NCI-H82 treated with DMSO at 0.1 percent for 48 hours (cell line): ENCODE results near the gene TRIOBP.
A peak's percentile ranks its signal among the peaks of the same experiment; 100 is the strongest.

Experiments used
- DNase-seq: peaks from one replicate; lab custom pipeline; 2025; ENCODE audit not compliant: unreplicated experiment; lab: John Stamatoyannopoulos, UW

TRIOBP gene

GRCh38 chr22:37669586-37669985 is 27.3 kb upstream of the TRIOBP start:
- DNase-seq: no peak

DNA sequence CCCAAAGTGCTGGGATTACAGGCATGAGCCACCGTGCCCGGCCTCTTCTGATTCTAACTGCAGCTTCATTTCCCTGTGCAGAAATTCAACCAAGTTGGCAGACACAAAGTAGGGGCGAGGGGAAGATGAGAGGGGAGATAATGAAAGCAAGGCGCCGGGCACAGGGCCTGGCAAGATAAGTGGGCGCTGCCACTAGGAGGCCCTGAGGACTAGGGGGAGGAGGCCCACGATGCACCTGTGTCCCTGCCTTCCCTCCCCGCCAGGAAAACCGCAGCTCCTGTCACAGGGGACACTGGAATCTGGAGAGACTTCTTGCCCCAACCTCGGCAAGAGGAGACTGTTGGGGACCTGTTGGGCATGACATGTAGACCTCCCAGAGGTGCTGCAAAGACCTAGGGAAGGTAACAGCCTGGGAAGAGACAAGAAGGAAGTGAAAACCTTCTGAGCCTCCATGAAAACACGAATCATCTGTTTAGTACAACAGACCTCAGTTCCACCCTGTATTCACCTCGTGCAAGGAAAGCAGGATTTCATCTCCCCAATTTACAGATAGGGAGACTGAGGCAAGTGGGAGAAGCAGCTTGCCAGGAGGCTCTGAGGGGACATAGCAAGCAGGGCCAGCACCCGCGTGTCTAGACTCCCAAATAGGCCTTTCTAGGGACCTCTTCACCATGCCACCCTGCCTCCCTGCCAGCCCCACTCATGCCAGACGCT is 24.5 kb upstream of the TRIOBP start:
- no peak for DNase-seq

GRCh38 chr22:37672920-37673455 is 23.9 kb upstream of the TRIOBP start:
- no peak for DNase-seq

- no peak for DNase-seq
These were observed 22.6 kb upstream of the TRIOBP start for GRCh38 chr22:37674248-37674647.

DNA sequence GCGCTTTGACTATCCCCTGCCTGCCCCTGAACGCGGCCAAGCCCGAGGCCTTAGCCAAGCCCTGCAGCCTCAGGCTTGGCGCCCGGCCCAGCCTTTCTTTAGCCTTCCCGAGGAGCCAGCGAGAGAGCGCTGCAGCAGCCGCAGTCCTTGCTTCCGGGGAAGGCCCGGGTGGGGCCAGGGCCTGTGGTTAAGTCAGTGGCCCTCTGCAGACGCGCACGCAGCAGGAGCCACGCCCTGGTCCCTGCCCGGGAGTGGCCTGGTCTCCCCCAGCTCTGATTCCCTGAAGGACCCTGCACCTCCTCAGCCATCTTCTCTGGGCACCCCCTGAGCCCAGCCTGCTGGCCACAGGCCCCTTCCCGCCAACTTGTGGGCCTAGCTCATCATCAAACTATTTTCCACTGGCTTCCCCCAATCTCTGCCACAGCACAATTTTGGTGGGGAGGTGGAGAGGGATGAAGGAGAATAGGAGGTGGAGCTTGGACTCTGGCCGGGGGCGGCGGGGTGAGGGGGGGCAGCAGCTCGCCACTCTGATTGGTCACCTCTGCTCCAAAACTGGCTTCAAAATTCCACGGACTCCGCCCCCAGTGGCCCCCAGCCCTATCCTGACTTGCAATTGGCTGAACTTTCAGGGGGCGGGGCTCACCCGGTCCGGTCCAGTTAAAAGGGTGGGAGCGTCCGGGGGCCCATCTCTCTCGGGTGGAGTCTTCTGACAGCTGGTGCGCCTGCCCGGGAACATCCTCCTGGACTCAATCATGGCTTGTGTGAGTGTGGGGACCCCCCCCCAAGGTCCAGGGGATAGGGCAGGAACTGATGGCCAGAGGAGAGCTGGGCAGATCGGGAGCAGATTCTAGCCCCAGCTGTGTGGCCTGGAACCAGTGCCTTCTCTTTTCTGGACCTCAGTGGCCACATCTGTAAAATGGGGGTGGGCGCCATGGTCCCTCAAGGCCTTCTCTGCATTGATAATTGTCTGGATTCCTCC is 21.6 kb upstream of the TRIOBP start, which contains the start of gene LGALS1:
Gene LGALS1 (plus strand): TSS at position 686 of the 979 bp plus-strand sequence. CDS start 67 bp downstream, at position 753.
- peak; percentile 17 for DNase-seq

DNA sequence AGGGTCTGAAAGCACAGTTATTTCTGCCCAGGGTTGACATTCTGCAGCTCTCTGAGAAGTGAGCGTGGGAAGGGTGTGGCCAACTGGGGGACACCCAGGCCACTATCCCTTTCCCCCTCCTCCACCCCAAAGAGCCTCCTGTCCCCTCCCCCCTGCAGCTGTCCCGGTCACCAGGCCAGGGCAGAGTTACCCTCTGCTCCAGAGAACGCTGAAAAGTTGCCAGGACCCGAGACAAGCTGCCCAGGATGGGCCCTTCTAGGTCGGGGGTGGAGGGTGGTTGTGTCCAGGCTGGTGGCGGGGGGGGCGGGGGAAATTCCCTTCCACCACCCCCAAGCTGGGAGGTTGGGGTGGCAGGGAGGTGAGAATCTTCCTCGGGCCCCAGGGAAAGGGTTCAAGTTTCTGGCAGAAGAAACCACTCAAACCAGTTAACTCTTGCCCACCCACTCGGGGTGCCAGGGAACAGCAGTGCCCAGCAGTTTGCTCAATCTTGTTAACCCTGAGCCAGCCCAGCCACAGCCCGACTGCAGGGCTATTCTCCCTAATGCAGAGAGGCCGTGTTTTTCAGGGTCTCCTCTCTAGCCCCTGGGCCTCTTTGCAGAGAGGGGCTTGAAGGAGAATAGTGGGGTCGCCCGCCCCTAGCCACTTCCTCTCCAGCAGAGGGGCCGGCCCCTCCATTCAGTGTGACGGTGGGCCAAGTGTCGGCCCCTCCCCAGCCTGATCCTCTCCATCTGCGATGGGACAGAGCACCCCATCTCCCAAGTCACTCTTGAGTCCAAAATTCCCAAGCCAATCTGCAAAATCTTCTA is 20.7 kb upstream of the TRIOBP start:
- DNase-seq: no peak

GRCh38 chr22:37676736-37677492 is 19.9 kb upstream of the TRIOBP start:
- peak; percentile 56 for DNase-seq

DNA sequence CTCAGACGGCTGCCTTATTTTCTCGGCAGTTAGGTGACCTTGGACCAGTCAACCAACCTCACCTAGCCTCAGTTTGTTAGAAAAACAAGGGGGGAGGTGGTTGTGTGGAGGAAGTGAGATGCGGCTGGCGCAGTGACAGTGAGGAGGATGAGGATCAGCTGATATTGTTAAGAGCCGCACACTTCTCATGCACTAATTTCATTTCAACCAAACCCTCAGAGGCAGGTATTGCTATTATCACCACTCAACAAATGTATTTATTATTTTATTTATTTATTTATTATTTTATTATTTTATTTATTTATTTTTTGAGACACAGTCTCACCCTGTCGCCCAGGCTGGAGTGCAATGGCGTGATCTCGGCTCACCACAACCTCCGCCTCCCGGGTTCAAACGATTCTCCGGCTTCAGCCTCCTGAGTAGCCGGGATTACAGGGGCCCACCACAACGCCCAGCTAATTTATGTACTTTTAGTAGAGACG is 19.3 kb upstream of the TRIOBP start:
- no peak for DNase-seq

- no peak for DNase-seq
These were observed 18.5 kb upstream of the TRIOBP start for GRCh38 chr22:37678372-37678771.

DNA sequence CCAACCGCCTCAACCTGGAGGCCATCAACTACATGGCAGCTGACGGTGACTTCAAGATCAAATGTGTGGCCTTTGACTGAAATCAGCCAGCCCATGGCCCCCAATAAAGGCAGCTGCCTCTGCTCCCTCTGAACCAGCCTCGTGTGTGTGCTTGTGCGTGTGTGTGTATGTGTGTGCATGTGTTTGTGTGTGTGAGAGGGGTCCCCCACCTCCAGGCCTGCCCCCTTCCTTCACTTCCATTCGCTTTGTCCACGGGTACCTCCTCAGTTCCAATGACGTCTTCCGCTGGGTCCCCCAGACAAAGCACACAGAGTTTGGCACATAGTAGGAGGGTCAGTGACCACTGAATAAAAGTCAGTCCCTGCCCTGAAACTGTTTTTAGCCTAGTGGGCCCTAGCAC is 17.2 kb upstream of the TRIOBP start:
- no peak for DNase-seq

DNA sequence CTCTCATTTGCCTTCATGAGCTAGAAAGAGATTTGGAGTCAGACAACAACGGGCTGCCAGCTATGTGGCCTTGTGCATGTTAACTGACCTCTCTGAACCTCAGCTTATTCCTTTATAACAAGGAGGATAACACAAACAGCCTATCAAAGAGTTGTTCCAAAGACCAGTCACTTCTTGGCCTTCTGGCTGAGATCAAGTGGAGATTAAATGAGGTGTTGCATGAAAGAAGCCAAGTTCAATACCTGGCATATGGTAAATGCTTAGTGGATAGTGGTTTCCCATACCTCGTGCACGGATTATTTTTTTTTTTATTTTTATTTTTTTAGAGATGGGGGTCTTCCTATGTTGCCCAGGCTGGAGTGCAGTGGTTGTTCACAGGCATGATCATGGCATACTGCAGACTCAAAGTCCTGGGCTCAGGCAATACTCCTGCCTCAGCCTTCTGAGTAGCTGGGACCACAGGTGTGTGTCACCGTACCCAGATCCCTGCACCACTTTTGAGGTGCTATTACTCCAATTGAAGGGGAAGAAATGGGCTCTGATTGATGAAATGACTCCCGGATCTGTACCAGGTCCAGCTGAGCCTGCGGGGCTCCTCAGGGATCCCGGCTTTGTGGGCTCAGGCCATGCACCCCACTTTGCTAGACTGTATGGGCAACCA is 16.5 kb upstream of the TRIOBP start:
- no peak for DNase-seq

DNA sequence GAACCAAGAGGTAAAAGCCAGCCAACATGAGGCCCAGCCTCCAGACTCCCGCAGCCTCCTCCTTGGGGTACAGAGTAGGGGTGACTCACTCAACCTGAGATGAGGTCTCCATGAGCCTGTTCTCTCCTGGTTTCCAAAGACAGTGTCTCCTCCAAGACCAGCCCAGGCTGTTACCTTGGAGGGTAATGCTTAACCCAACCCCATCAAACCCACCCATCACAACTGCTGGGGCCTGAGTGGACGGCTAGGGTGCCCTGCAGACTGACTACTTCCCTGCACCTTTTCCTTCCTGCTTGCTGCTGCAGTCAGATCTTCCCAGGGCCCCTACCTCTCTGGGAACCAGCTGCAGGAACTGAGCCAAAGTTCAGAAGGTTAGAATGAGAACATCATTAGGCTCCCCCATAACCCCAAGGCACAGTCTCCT is 15.8 kb upstream of the TRIOBP start:
- no peak for DNase-seq

DNA sequence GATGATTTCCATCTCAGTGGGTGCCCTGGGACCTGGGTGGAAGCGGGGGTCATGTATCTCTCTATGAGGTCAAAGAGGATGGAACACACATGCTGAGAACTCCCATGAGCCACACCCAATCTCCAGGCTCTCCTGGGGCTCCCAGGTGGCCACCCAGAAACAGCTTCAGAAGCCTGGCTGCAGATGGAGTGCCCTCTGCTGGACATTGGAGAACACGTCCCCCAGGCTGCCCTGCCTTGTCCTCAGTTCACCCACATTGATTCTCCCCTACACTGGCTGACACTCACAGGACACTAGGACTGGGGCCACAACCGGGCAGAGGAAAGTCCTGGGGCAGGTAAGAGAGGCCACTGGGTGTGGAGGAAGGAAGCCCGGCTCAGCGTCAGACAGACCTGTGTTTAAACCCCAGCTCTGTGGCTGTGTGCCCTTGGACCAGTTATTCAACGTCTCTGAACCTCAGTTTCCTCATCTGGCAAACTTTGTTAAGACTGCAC is 15.2 kb upstream of the TRIOBP start:
- peak; percentile 48 for DNase-seq

GRCh38 chr22:37684803-37685615 is 11.8 kb upstream of the TRIOBP start:
- DNase-seq: no peak

DNA sequence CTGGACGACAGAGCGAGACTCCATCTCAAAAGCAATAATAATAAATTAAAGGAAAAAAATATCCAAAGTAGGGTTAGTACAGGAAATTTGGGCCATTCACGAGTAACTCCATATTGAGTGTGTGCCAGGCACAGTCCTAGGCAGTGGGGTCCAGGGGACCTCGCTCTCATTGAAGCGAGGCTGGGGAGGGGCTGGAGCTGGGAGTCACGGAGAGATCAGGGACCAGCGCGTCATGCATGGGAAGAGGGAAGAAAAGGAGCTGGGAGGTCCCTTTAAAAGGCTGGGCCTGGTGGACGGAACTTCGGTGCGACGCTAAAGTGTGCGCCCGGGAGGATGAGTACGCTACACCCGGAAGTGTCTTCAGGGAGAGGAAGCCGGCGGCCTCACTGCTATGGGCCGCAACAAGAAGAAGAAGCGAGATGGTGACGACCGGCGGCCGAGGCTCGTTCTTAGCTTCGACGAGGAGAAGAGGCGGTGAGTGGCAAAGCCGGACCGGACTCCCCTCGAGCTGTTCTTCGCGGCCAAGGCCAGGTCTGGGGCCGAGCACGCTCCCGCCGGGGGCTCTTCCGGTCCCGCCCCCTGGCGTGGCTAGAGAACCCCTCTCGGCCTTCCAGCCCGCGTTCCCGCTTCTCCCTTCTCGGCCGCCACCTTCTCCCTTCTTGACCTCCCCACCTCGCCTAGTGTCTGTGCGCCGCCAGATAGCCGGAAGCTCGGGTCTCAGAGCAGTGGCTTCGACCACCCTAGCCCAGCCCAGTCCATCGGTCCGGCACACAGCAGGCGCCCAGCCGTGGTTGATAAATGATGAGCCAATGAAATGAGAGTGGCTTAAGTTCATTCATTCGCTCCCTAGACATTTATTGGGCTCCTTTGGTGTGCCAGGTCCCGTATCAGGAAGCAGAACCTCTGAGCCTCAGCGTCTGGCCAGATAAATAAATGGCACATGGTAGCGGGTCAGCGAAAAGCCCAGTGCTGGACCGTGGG is 10.6 kb upstream of the TRIOBP start, which contains the start of gene NOL12:
Gene NOL12 (plus strand): TSS at position 342 of the 981 bp plus-strand sequence. CDS start 50 bp downstream, at position 392.
- DNase-seq: peak; percentile 52

GRCh38 chr22:37690407-37690806 is 6.4 kb upstream of the TRIOBP start:
- no peak for DNase-seq

- no peak for DNase-seq
These were observed 5.8 kb upstream of the TRIOBP start for GRCh38 chr22:37690901-37691504.
